ENCODE measurements around the gene EPHA1.
"Not testable (repeated sequence)": the region's sequence is repeated elsewhere in the genome, so short reads cannot be mapped to it uniquely, and the experiment has no call there.

The EPHA1 gene

GRCh38 chr7:143405173-143406001, 3.3 kb downstream of the EPHA1 start:
- FAIRE-seq: no peak
- DNase-seq (ENCODE audit: low spot score): no peak

- DNase-seq (ENCODE audit: low spot score); FAIRE-seq: not testable (repeated sequence)
Measured at GRCh38 chr7:143402233-143402632, 6.4 kb downstream of the EPHA1 start.

DNA sequence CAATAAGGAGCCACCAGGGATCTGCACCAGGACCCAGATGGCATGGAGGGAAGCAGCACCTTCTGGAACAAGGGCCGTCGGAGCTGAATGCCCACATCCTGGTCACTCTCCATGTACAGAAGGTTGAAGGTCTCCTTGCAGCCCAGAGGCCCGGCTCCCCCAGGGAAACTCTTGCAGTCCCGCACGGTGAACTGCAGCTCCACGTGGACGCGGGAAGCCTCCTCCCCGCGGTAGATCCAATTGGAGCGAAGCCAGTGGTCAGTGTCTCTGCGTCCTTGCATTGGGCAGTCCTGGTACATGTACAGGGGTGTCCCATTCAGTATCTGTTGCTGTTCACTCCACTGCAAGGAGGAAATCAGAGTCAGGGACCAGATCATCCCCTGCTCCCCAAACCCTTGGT, 7.4 kb downstream of the EPHA1 start:
- FAIRE-seq (no peak), DNase-seq (ENCODE audit: low spot score) (no peak)

DNA sequence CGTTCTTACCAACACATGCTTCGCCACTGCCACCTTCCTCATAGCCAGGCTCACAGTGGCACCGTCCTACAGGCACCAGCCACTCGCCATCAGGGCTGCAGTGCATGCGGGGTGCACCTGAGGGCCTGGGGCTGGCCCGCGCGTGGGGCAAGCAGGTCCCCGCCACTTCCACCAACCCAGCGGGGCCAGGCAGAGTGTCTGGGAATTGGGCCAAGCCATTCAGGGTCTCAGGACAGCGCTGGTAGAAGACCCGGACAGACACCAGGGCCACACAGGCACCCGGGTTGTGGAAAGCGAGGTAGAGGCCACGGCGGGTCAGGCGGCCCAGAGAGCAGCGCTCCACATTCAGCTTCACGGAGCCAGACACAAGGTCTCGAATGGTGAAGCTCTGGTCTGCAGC, 9.0 kb downstream of the EPHA1 start:
- FAIRE-seq: no peak
- DNase-seq (ENCODE audit: low spot score): no peak

DNA sequence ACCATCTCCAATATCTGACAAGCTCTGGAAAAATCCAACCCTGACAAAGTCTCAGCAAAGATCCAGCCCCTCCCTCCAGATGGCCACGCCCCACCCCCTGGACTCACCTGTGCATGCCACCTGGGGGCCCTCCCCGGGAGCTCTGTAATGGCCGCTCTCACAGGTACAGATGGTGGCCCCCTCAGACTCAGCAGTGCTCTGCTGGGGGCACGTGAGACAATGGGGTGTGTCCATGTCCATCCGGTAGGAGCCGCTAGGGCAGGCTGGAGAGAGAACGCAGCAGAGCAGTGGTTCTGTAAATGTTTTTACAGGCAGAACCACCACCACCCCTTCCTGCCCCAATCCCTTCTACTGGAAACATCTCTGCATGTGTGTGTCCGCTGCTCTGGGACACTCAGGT, 9.5 kb downstream of the EPHA1 start:
- FAIRE-seq: no peak
- DNase-seq (ENCODE audit: low spot score): no peak

DNA sequence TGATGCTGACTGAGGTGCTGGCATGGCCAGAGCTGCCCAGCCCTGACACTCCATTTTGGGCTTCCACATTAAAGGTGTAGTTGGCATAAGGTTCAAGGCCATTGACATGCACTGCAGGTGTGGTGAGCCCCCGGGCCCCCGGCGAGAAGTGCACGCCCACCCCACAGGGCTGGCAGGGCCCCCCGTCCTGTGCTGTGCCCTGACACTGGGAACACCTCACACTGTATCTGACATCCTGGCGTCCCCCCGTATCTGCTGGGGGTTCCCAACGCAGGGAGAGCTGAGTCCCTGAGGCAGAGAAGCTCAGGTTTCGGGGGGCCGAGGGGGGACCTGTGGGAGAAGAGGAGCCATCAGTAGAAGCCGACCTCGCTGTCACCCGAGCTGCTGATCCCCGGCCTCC, 10.0 kb downstream of the EPHA1 start:
- FAIRE-seq: no peak

DNA sequence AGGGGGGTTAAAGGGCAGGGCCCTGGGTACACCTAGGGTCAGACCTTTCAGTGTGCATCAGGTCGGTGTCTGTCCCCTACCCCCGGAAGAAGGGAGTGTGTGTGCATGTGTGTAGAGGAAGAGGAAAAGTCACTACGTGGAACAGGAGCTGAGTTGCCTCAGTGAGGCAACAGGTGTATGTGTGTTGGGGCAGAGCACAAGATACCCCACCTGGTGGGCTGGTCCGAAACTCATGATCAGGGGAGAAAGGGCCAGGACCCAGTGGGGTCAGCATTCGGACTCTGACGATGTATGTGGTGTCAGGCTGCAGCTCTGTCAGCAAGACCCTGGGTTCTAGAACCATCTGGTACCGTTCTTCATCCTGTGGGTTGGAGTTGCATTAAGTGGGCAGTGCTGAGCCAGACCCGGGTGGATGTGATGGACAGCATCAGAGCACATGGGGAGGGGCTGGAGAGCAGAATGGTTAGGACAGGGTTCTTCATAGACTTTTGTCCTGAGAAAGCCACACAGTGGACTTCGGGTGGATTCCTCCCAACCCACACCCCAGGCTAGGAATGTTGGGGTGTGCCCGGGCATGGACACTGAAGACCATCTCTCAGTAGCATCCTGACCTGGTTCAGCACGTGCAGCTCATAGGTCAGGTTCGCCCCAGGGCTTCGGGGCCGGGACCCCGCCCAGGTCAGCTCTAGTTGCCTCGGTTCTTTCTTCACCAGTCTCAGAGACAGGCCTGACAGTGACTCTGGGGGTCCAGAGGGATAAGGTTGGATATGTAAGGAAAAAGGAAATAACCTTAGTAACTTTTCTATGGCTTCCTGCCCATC, 10.7 kb downstream of the EPHA1 start:
- DNase-seq (ENCODE audit: low spot score) (no peak), FAIRE-seq (no peak)

More for the DNA sequence above, 10.0 kb downstream of the EPHA1 start:
- DNase-seq (ENCODE audit: low spot score): no peak

DNA sequence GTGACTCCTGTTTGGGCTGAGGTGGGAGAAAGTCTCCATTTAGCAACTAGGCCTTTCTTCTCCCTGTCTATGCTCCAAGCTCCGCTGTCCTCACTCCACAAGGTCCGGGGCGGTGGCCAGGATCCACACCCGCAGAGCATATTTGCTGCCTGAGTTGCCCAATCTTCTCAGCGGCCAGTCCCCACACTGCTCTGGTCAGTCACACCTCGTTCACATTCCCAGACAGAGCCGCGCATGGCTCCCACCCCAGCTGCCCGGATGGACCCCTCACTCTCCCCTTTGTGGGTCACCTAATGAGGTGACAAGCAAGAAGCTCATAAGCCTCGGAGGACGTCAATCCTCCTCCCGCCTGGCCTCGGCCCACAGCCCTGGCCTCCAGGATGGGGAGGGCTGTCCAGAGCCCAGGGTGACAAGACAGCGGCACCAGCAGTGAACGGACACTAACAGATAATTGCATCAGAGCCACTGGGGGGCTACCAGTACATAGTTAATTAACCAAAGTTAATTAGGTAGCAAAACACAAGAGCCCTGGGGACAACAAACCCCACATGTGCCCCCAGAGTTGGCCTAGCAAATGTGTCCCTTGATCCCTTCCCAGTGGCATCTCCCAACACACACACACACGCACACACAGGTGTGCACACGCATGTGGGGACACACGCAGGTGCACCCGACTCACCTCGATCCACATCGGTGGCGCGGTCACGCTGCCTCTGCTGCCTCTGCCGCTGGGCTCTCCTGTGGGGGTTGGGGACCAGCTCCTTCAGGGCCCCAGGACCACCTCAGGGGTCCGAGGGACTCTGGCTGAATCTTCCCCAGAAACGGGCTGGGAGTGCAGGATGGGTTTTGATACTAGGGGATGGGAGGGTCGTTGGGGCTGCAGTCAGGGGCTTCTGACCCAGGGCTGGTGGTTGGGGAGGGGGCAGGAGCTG, 11.8 kb downstream of the EPHA1 start:
- DNase-seq (ENCODE audit: low spot score) (no peak), FAIRE-seq (no peak)

- FAIRE-seq (no peak), DNase-seq (ENCODE audit: low spot score) (no peak)
Measured at GRCh38 chr7:143396182-143396581, 12.5 kb downstream of the EPHA1 start.

GRCh38 chr7:143395187-143396149, 13.2 kb downstream of the EPHA1 start:
- DNase-seq (ENCODE audit: low spot score): no peak
- FAIRE-seq: no peak

DNA sequence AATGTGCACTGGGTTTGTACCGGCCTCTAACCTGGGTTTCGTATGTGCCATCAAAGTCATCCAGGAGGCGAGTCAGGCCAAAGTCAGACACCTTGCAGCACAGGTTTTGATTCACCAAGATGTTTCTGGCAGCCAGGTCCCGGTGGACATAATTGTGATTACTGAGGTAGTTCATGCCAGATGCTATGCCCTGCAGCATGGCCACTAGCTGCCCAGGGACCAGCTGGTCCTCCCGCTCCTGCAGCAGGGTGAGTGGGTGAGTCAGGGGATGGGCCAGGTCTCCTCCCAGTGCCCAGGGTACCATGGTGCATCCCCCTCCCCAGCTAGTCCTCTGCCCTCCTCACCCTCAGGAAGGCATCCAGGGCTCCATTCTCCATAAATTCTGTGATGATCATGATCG, 13.9 kb downstream of the EPHA1 start:
- DNase-seq (ENCODE audit: low spot score): no peak
- no peak for FAIRE-seq

GRCh38 chr7:143394068-143394467, 14.6 kb downstream of the EPHA1 start:
- FAIRE-seq (no peak), DNase-seq (ENCODE audit: low spot score) (no peak)

DNA sequence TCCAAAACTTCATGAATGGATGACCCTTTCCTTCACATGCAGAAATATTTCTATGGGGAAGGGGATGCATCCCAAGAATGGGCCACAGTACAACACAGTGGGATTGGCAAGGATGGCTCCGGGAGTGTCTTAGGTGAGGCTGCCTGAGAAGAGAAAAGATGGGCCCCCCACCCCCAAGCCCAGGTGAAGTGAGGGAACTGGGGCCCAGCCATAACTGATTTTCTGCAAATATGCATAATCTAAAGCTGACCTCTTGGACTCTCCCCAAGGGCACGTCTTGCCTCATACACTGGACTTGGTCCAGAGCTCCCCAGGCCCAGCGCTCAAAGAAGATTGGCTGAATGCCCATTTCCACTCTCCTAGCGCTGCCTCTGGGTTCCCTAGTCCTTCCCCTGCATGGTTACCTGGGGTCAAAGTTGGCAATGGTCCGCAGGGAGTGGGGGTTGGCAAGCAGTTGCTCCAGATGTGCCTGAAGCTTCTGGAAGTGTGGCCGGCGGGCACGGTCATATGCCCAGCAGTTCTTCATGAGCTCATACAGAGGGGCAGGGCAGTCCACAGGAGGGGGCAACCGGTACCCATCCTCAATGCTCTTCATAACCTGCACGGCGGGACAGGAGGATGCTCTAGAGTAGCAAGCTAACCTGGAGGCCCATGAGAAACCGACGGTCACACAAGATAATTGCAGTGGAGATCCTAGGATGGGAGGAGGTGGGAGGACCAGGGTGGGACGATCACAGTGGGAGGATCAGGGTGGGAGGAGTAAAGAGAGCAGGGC, 15.2 kb downstream of the EPHA1 start:
- no peak for DNase-seq (ENCODE audit: low spot score)
- FAIRE-seq: no peak

DNA sequence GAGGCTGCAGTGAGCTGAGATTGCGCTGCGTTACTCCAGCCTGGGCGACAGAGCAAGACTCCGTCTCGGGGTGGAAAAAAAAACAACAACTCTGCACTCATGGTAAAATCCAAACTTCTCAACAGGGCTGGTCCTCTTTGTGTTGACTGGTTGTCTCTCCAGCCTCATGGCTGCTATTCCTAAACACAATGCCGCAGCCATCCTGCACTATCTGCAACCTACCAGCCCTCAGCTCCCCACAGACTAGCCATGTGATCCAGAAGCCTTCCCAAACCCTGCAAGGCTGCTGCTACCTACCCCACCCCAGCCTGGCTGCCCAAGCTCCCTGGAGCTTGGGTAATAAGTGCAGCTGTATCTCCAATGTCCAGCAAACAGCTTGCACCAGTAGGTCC, 15.8 kb downstream of the EPHA1 start:
- FAIRE-seq (no peak), DNase-seq (ENCODE audit: low spot score) (no peak)

DNA sequence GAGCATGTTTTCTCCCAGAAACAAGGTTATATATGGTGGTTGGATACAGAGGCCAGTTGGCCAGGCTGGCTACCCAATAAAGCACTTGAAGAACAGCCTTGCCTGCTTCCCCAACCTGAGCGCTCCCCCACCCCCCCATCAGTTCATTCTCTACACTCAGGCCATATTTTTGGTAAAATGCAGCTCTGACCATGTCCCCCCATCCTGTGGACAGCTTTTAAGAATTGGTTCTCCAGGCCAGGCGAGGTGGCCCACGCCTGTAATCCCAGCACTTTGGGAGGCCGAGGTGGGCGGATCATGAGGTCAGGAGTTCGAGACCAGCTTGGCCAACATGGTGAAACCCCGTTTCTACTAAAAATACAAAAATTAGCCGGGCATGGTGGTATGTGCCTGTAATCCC, 16.2 kb downstream of the EPHA1 start:
- DNase-seq (ENCODE audit: low spot score); FAIRE-seq: not testable (repeated sequence)

DNA sequence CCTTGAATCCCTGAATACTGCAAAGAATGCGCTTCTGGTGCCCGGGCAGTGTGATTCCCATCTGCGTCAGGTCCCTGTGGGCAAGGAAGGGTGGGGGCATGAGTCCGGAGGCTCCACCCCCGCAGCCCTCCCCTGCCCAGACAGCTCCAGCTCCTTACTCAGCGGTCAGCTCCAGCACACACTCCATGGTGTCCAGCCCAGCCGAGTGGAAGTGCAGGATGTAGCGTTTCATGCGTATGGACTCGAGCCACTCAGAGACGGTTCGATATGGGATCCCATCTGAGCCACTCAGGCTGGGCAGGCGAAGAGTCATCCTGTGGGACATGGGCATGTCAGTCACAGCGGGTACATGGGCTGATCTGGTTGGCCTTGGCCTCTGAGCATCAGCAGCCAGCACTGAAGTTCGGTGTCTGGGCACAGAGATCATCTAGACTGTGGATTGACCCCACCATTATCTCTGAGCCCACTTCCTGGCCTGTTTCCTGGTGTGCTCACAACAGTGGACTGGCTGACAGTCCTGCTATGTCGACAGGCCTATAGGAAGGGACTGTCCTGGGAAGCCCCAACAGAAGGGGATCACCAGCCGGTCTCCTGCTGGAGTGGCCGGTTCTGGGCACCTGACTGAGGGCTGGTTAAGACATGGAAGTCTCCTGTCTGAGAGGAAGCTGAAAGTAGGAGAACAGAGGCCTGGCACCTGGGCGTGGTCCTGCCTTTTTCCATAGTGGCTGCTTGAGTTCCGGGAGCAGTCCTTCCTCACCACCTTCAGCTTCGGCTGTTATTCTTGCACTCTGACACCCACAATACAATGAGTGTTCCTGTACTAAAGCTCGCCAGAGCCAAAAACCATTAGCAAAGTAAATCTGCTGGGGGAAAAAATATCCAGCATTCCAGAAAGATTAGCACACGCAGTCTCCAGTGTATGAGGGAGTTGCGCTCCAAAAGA, 16.9 kb downstream of the EPHA1 start:
- DNase-seq (ENCODE audit: low spot score): no peak
- FAIRE-seq: no peak

DNA sequence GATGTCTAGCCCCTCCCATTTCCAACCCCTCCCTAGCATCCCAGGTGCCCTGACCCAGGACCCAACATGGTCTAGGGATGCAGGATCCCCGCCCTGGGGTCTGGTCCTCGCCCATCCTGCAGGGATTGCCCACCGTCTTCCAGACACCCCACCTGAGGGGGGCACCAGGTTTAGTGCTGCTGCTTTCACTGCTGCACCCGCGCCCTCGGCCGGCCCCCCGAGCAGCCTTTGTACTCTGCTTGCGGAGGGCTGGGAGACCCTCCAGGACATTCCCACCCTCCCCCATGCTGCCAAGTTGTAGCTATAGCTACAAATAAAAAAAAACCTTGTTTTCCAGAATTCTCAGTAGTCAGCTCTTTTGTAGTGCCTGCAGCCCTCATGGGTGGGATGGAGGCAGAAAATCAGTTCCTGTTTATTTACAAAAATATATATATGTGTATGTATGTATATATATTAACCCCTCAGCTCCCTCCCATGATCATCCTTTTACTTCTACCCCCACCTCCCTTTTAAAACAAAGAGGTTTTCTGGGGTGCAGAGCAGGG, 17.8 kb downstream of the EPHA1 start:
- DNase-seq (ENCODE audit: low spot score): no peak
- FAIRE-seq: no peak

DNA sequence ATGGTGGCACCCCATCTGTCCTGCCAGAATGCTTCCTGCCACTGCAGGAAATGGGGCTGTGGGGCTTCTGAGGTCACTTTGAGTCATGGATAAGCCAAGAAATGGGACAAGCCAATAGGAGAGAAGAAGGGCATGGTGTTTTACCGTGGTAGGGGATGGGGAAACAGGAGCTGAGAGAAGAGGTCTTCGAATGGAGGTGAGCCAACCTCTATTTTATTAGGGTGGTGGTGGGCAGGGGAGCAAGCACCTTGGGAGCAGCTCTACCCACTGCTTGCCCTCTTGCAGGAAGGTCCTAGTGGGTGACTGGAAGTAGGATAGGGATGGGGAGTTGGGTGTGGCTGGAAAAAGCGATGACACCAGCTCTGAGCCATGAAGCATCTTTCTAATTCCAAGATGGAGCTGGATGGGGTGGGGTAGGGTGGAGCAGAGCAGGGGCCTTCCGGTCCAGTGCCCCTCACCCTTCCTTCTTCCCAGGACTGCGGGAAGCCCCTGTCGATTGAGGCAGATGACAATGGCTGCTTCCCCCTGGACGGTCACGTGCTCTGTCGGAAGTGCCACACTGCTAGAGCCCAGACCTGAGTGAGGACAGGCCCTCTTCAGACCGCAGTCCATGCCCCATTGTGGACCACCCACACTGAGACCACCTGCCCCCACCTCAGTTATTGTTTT, 18.4 kb downstream of the EPHA1 start:
- no peak for FAIRE-seq
- DNase-seq (ENCODE audit: low spot score): no peak
